Endothelial cell of umbilical vein (primary cell): Measurements from ENCODE around the gene NLRP13. TPM values are rescaled to one million over a fixed set of nuclear protein-coding genes. Genes with fewer than 3 reads are reported as not detected.

Source experiments
- BruUV-seq: library from RNA; stranded (reverse); fragments of 400-500 nt; replicated peaks from 2 replicates; lab custom pipeline; 2021; lab: Mats Ljungman, UMichigan
- CTCF ChIA-PET: fragments of 300-600, 350-600 bp; sonication (Branson Sonifier 250); formaldehyde crosslinking; loops from one replicate; lab custom pipeline; 2021; ENCODE audit warnings: antibody characterized with exemption, inconsistent platforms; lab: Charles Lee
- POLR2A ChIA-PET: fragments of 300-600, 350-600 bp; sonication (Branson Sonifier 250); formaldehyde crosslinking; loops from one replicate; lab custom pipeline; 2021; ENCODE audit warnings: antibody characterized with exemption, inconsistent platforms; lab: Charles Lee
- DNase-seq: peaks from one replicate; pipeline ENCODE4 v3.0.0-alpha.2; 2011; ENCODE audit warnings: low read depth, low spot score
- FAIRE-seq: peaks from 2 replicates; lab custom pipeline; 2011; peaks lifted over from hg19 to GRCh38; lab: Jason Lieb, UNC
- H2AFZ ChIP-seq: 2 replicates; pipeline ENCODE4 v1.6.0; 2012; ENCODE audit warnings: low read depth, low read length, control low read depth, inconsistent platforms
- H3K27ac ChIP-seq: 2 replicates; pipeline ENCODE4 v1.5.1; 2011; ENCODE audit warnings: low read depth, mild to moderate bottlenecking, control low read depth, low read length, moderate library complexity; ENCODE audit not compliant: insufficient read depth
- H3K27me3 ChIP-seq, 2 experiments: 2 replicates each; pipeline versions ENCODE4 v1.6.0 to v1.6.1; 2011; ENCODE audit warnings: low read length in 2 of 2, mixed read lengths in 1 of 2; ENCODE audit not compliant: control insufficient read depth in 2 of 2, insufficient read depth in 2 of 2
- H3K36me3 ChIP-seq, 2 experiments: 2 replicates in 1 of 2; 3 replicates in 1 of 2; pipeline ENCODE4 v1.5.1; 2011; ENCODE audit warnings: low read length in 2 of 2, mild to moderate bottlenecking in 1 of 2, moderate library complexity in 1 of 2; ENCODE audit not compliant: control insufficient read depth in 2 of 2, insufficient read depth in 2 of 2; ENCODE audit errors: extremely low read depth in 1 of 2
- H3K4me1 ChIP-seq: 3 replicates; pipeline ENCODE4 v1.5.1; 2011; ENCODE audit warnings: mild to moderate bottlenecking, low read length; ENCODE audit not compliant: control insufficient read depth, insufficient read depth; ENCODE audit errors: extremely low read depth
- H3K4me2 ChIP-seq: 2 replicates; pipeline ENCODE4 v1.6.1; 2011; ENCODE audit warnings: low read length, control low read depth, mixed read lengths; ENCODE audit not compliant: insufficient read depth
- H3K4me3 ChIP-seq, 3 experiments: fragments of 200-600 bp in 1 of 3; sonication (generic), shearing (Covaris generic) in 1 of 3; replicated peaks in 1 of 3; 2 replicates each; pipeline ENCODE4 v1.5.1; 2011 to 2016; ENCODE audit warnings: control low read depth in 3 of 3, low read length in 3 of 3, mild to moderate bottlenecking in 2 of 3, inconsistent platforms in 1 of 3, low read depth in 1 of 3, moderate library complexity in 1 of 3; ENCODE audit not compliant: insufficient read depth in 1 of 3
- H3K79me2 ChIP-seq: 2 replicates; pipeline ENCODE4 v1.6.0; 2012; ENCODE audit warnings: low read length, inconsistent platforms; ENCODE audit not compliant: control insufficient read depth, insufficient read depth
- H3K9ac ChIP-seq: replicated peaks from 2 replicates; pipeline ENCODE3; 2011; ENCODE audit warnings: low read length, control low read depth; ENCODE audit not compliant: insufficient read depth; ENCODE audit errors: extremely low read depth
- H3K9me1 ChIP-seq: replicated peaks from 3 replicates; pipeline ENCODE4 v1.6.0; 2011; ENCODE audit warnings: mild to moderate bottlenecking, low read length; ENCODE audit not compliant: control insufficient read depth, insufficient read depth; ENCODE audit errors: extremely low read depth
- H3K9me3 ChIP-seq: replicated peaks from 2 replicates; pipeline ENCODE4 v1.5.1; 2012; ENCODE audit warnings: low read length, inconsistent platforms; ENCODE audit not compliant: control insufficient read depth, insufficient read depth
- H4K20me1 ChIP-seq: replicated peaks from 2 replicates; pipeline ENCODE3; 2011; ENCODE audit warnings: mild to moderate bottlenecking, low read length; ENCODE audit not compliant: control insufficient read depth, insufficient read depth; ENCODE audit errors: extremely low read depth
- EZH2 ChIP-seq: IDR thresholded peaks from 2 replicates; pipeline ENCODE4 v1.6.1; 2012; ENCODE audit warnings: borderline replicate concordance, low read depth, mild to moderate bottlenecking, moderate library complexity, low read length, inconsistent platforms; ENCODE audit not compliant: severe bottlenecking
- JUN ChIP-seq: IDR thresholded peaks from 2 replicates; pipeline ENCODE4 v1.6.1; 2011; ENCODE audit warnings: borderline replicate concordance, low read depth; ENCODE audit not compliant: insufficient read length, insufficient read depth
- POLR2AphosphoS5 ChIP-seq: IDR thresholded peaks from 2 replicates; pipeline ENCODE4 v1.6.1; 2012; ENCODE audit warnings: low read depth, mild to moderate bottlenecking, control low read depth, low read length, moderate library complexity; ENCODE audit not compliant: insufficient read depth
- dilution Hi-C: fragments of 300-500 bp; cut with MboI; formaldehyde crosslinking; loops from one replicate; pipeline ENCODE4 v1.15.0; 2019; ENCODE audit warnings: low sequenced_read_pairs; ENCODE audit not compliant: extremely low pct_ligation_motif_present
- intact Hi-C: fragments of 100-400 bp; cut with micrococcal nuclease; formaldehyde crosslinking; loops from one replicate; pipeline ENCODE4 v1.10.0; 2022
- polyA plus RNA-seq, 4 experiments: library from polyadenylated mRNA; depleted of rRNA in 3 of 4; stranded (reverse) in 3 of 4; unstranded in 1 of 4; fragments of >200 nt; gene quantifications; 2 replicates each; pipeline versions ENCODE4 v1.2.1 to v1.2.3, GENCODE V29; 2011 to 2012; ENCODE audit warnings: missing spikeins in 1 of 4
- total RNA-seq: library from RNA; stranded (reverse); gene quantifications from 2 replicates; pipeline ENCODE4 v1.2.3, GENCODE V29; 2021
- TF ChIP-seq, protein P1 (sequence below), 2 donors: IDR thresholded peaks; 1 replicate in 1 of 2; 2 replicates in 1 of 2; pipeline ENCODE4 v1.5.1; 2011; ENCODE audit warnings: low read length in 2 of 2, mild to moderate bottlenecking in 2 of 2, moderate library complexity in 2 of 2, control low read depth in 1 of 2, inconsistent platforms in 1 of 2, low read depth in 1 of 2; ENCODE audit not compliant: insufficient read depth in 1 of 2; ENCODE audit errors: extremely low read depth in 1 of 2

NLRP13 gene
- total and polyA plus RNA-seq, 2 donors (not counting 3 experiments of a cell fraction or from before 2014, with no cell fraction given) = not detected

DNA sequence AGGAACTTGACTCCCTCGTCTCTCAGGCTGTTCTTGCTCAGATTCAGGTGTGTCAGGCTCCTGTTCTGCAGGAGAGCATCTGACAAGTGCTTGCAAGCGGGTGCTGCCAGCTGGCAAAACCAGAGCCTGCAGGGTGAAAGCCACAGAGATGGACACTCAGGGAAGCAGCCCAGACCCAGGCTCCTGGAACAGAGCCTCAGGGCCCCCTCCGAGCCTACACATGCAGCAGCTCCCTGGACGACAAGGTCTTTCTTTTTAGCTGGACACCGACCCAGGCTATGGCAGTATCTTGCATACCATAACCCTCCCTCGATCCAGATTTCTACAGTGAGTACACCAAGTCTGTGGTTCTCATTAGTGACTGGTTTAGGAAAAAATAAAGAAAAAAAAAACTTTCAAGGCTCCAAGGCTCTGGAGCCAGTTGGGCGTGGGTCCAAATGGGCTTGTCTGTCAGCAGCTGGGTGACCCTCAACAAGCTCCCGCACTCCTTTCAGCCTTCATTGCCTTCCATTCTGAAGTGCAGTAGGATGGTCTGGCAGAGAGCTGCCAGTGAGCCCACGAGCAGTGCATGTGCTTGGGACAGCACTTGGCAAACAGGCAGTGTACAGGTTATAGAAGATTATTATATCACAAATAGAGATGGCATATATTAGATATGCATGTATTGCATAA is 29.9 kb downstream of the NLRP13 start:
- no peaks in the 10 kb centered on the region for H3K27me3 ChIP-seq
- CTCF ChIA-PET = no interaction called here
- no peaks in the 10 kb centered on the region for H3K79me2 ChIP-seq
- no peak overlapping the region for H3K4me3 ChIP-seq
- H3K27ac ChIP-seq = no peak overlapping the region
- no peaks in the 10 kb centered on the region for H4K20me1 ChIP-seq
- H3K36me3 ChIP-seq = no peaks in the 10 kb centered on the region
- FAIRE-seq (no peak), DNase-seq (no peak)
- H2AFZ ChIP-seq = no peak overlapping the region
- peaks cover 2% of the 10 kb centered on the region for H3K9me3 ChIP-seq
- H3K9ac ChIP-seq = no peak overlapping the region
- no peak overlapping the region for H3K4me2 ChIP-seq
- POLR2A ChIA-PET = no interaction called here
- intact Hi-C loops (no loop called here), dilution Hi-C loops (no loop called here)
- no peaks in the 10 kb centered on the region for H3K9me1 ChIP-seq
- no TSS peak for BruUV-seq
- TF ChIP-seq EZH2 (no peak), JUN (no peak), POLR2AphosphoS5 (no peak)
- TF ChIP-seq, protein P1, sequence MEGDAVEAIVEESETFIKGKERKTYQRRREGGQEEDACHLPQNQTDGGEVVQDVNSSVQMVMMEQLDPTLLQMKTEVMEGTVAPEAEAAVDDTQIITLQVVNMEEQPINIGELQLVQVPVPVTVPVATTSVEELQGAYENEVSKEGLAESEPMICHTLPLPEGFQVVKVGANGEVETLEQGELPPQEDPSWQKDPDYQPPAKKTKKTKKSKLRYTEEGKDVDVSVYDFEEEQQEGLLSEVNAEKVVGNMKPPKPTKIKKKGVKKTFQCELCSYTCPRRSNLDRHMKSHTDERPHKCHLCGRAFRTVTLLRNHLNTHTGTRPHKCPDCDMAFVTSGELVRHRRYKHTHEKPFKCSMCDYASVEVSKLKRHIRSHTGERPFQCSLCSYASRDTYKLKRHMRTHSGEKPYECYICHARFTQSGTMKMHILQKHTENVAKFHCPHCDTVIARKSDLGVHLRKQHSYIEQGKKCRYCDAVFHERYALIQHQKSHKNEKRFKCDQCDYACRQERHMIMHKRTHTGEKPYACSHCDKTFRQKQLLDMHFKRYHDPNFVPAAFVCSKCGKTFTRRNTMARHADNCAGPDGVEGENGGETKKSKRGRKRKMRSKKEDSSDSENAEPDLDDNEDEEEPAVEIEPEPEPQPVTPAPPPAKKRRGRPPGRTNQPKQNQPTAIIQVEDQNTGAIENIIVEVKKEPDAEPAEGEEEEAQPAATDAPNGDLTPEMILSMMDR (IDR thresholded peaks at IDR 0.05; ENCODE audit: extremely low read depth in 1 of 2, insufficient read depth in 1 of 2, low read depth in 1 of 2, low read length in 2 of 2) = no peak
- no peaks in the 10 kb centered on the region for H3K4me1 ChIP-seq
